ENCODE data around the gene ABITRAM. TPM values are rescaled to one million over a fixed set of nuclear protein-coding genes. Genes with fewer than 3 reads are reported as not detected.

Gene ABITRAM
- total and polyA plus RNA-seq, 9 donors, result 6.8 to 15.1 (median 8.4) TPM

- intact Hi-C loops (cut with DNase I), result no loop called here
- H3K27ac ChIP-seq, result no peak overlapping the region
- no peaks in the 10 kb centered on the region for H3K9me3 ChIP-seq
- no peaks in the 10 kb centered on the region for H3K27me3 ChIP-seq
- no peaks in the 10 kb centered on the region for H3K36me3 ChIP-seq
- no peaks in the 10 kb centered on the region for H3K4me1 ChIP-seq (ENCODE audit: insufficient read depth)
- H3K4me3 ChIP-seq, result no peak overlapping the region
- TF ChIP-seq EP300 (IDR thresholded peaks at IDR 0.05) (no peak), CTCF (IDR thresholded peaks at IDR 0.05) (no peak), POLR2A (IDR thresholded peaks at IDR 0.05) (no peak)
- DNase-seq, result no peak
Observed at GRCh38 chr9:108983885-108984284, 49.7 kb downstream of the ABITRAM start.

Other genes starting within 250 kb of the ABITRAM start
- gene ACTL7B, start 78.4 kb upstream of the ABITRAM start, total RNA-seq, result under 1 TPM in 1 of 7 donors, not detected in 6; 0.15 TPM
- under 1 TPM; 0.10 to 0.17 TPM for gene ACTL7B, start 78.4 kb upstream of the ABITRAM start, polyA plus RNA-seq
- gene ACTL7A, start 72.1 kb upstream of the ABITRAM start, total RNA-seq, result not detected
- not detected for gene ACTL7A, start 72.1 kb upstream of the ABITRAM start, polyA plus RNA-seq
- 10 to 100 TPM; 17.9 to 70.9 (median 36.5) TPM for gene ELP1, start 276 bp upstream of the ABITRAM start, total RNA-seq
- gene ELP1, start 276 bp upstream of the ABITRAM start, polyA plus RNA-seq, result 10 to 100 TPM; 15.7 to 34.3 TPM
- gene CTNNAL1, start 79.1 kb downstream of the ABITRAM start, total RNA-seq, result 100 to 1,000 TPM in 6 of 7 donors, 10 to 100 TPM in 1; 82.4 to 238 (median 137) TPM
- gene CTNNAL1, start 79.1 kb downstream of the ABITRAM start, polyA plus RNA-seq, result 100 to 1,000 TPM; 130 to 138 TPM
- gene TMEM245, start 185.5 kb downstream of the ABITRAM start, total RNA-seq, result 10 to 100 TPM; 51.0 to 91.1 (median 77.4) TPM
- 100 to 1,000 TPM in 1 of 2 donors, 10 to 100 TPM in 1; 28.1 to 102 TPM for gene TMEM245, start 185.5 kb downstream of the ABITRAM start, polyA plus RNA-seq
- gene FRRS1L, start 232.8 kb downstream of the ABITRAM start, total RNA-seq, result 10 to 100 TPM in 6 of 7 donors, 1 to 10 TPM in 1; 8.3 to 49.8 (median 31.5) TPM
- 10 to 100 TPM; 10.2 to 17.5 TPM for gene FRRS1L, start 232.8 kb downstream of the ABITRAM start, polyA plus RNA-seq

All from ovary (tissue), 9 donors.